GM12878 (cell line): ENCODE measurements around the gene C9orf72. TPM values are rescaled to one million over a fixed set of nuclear protein-coding genes. Genes with fewer than 3 reads are reported as not detected.

Source experiments
- ATAC-seq: fragments of 200-7000 bp; cut with Tn5 transposase; 3 replicates; pipeline ENCODE4 v1.9.1; 2020; ENCODE audit warnings: mild to moderate bottlenecking, moderate library complexity
- BruUV-seq: library from RNA; stranded (reverse); fragments of 400-500 nt; replicated peaks from 2 replicates; lab custom pipeline; 2021; lab: Mats Ljungman, UMichigan
- CTCF ChIA-PET: fragments of 300-600 bp; sonication (Branson Sonifier 250); formaldehyde crosslinking; extraction: SDS; loops from one replicate; lab custom pipeline; 2021; ENCODE audit warnings: inconsistent platforms; lab: Yijun Ruan, JAX
- POLR2A ChIA-PET: fragments of 350-600 bp; formaldehyde crosslinking; extraction: SDS; loops from one replicate; lab custom pipeline; 2021; ENCODE audit warnings: inconsistent platforms; lab: Charles Lee
- RAD21 ChIA-PET: fragments of 300-600 bp; sonication (Branson Sonifier 250); formaldehyde crosslinking; loops from one replicate; lab custom pipeline; 2023; ENCODE audit warnings: antibody characterized with exemption; ENCODE audit not compliant: unreplicated experiment; lab: Charles Lee
- SMC1A ChIA-PET: fragments of 300-600 bp; sonication (Branson Sonifier 250); formaldehyde crosslinking; loops from one replicate; lab custom pipeline; 2023; ENCODE audit not compliant: unreplicated experiment, uncharacterized antibody; lab: Charles Lee
- DNase-seq: peaks from one replicate; pipeline ENCODE4 v3.0.0-alpha.2; 2011; ENCODE audit warnings: low read depth, low spot score
- FAIRE-seq: peaks from 3 replicates; lab custom pipeline; 2011; peaks lifted over from hg19 to GRCh38; lab: Jason Lieb, UNC
- H2AFZ ChIP-seq: 2 replicates; pipeline ENCODE4 v1.6.0; 2011; ENCODE audit warnings: low read depth, low read length, control low read depth; ENCODE audit not compliant: control insufficient read depth
- H3K27ac ChIP-seq: 2 replicates; pipeline ENCODE4 v1.5.1; 2011; ENCODE audit warnings: control low read depth; ENCODE audit not compliant: control insufficient read depth, insufficient read depth
- H3K27me3 ChIP-seq, 2 experiments: replicated peaks in 1 of 2; 2 replicates each; pipeline versions ENCODE4 v1.6.0 to v1.6.1; 2011; ENCODE audit warnings: low read length in 1 of 2; ENCODE audit not compliant: control insufficient read depth in 2 of 2, insufficient read depth in 2 of 2
- H3K36me3 ChIP-seq, 2 experiments: 2 replicates each; pipeline ENCODE4 v1.5.1; 2011; ENCODE audit warnings: low read length in 1 of 2; ENCODE audit not compliant: control insufficient read depth in 2 of 2, insufficient read depth in 2 of 2
- H3K4me1 ChIP-seq: 2 replicates; pipeline ENCODE4 v1.6.1; 2011; ENCODE audit warnings: mild to moderate bottlenecking, low read length, moderate library complexity, mixed read lengths; ENCODE audit not compliant: control insufficient read depth, insufficient read depth
- H3K4me2 ChIP-seq: 2 replicates; pipeline ENCODE4 v1.6.0; 2011; ENCODE audit warnings: control low read depth; ENCODE audit not compliant: control insufficient read depth, insufficient read depth
- H3K4me3 ChIP-seq: fragments of 200-600 bp; sonication (generic); 2 replicates; pipeline ENCODE4 v1.5.1; 2016
- H3K79me2 ChIP-seq: 2 replicates; pipeline ENCODE4 v1.6.0; 2011; ENCODE audit warnings: low read length; ENCODE audit not compliant: control insufficient read depth, insufficient read depth
- H3K9ac ChIP-seq: 2 replicates; pipeline ENCODE4 v1.8.0; 2011; ENCODE audit warnings: low read length, control low read depth, mixed read lengths; ENCODE audit not compliant: control insufficient read depth, insufficient read depth
- H3K9me3 ChIP-seq: replicated peaks from 3 replicates; pipeline ENCODE4 v1.5.1; 2011; ENCODE audit warnings: mild to moderate bottlenecking, low read length; ENCODE audit not compliant: control insufficient read depth, insufficient read depth
- H4K20me1 ChIP-seq: 2 replicates; pipeline ENCODE4 v1.6.0; 2011; ENCODE audit not compliant: control insufficient read depth, insufficient read depth
- ATF7 ChIP-seq: fragments of 450-650 bp; IDR thresholded peaks from 2 replicates; pipeline ENCODE4 v1.6.1; 2016; ENCODE audit warnings: low read depth, mild to moderate bottlenecking
- E2F4 ChIP-seq: IDR thresholded peaks from 2 replicates; pipeline ENCODE4 v1.6.1; 2012; ENCODE audit warnings: low read depth, low read length, improper control_type of control experiment
- HCFC1 ChIP-seq: fragments of 150-350 bp; IDR thresholded peaks from 2 replicates; pipeline ENCODE4 v1.6.1; 2014; ENCODE audit warnings: low read length
- NRF1 ChIP-seq: conservative IDR thresholded peaks from 2 replicates; pipeline ENCODE4 v1.6.1; 2011; ENCODE audit warnings: mild to moderate bottlenecking, low read depth, low read length, improper control_type of control experiment
- RELB ChIP-seq: fragments of 450-650 bp; IDR thresholded peaks from 2 replicates; pipeline ENCODE4 v1.6.1; 2017; ENCODE audit warnings: low read depth, mild to moderate bottlenecking, moderate library complexity
- RUNX3 ChIP-seq: IDR thresholded peaks from 2 replicates; pipeline ENCODE4 v1.6.1; 2012; ENCODE audit warnings: low read length, inconsistent platforms
- SIN3A ChIP-seq: IDR thresholded peaks from 2 replicates; pipeline ENCODE4 v1.6.1; 2012; ENCODE audit warnings: low read depth, low read length, improper control_type of control experiment
- SMAD1 ChIP-seq: fragments of 450-650 bp; IDR thresholded peaks from 2 replicates; pipeline ENCODE4 v1.6.1; 2018; ENCODE audit warnings: mild to moderate bottlenecking, low read depth; ENCODE audit not compliant: partially characterized antibody
- STAT1 ChIP-seq: fragments of 450-650 bp; conservative IDR thresholded peaks from 2 replicates; pipeline ENCODE4 v1.6.1; 2014; ENCODE audit warnings: antibody characterized with exemption, mild to moderate bottlenecking
- WGBS: methylation state at CpG from one replicate; pipeline ENCODE4 v1.1.6; 2016; ENCODE audit warnings: low lambda C conversion rate; ENCODE audit not compliant: insufficient replicate concordance, insufficient coverage; ENCODE audit errors: missing lambda C conversion rate; 5-methylcytosine and 5-hydroxymethylcytosine counted together
- in situ Hi-C: fragments of 300-500 bp; cut with MboI; formaldehyde crosslinking; loops from 9 replicates; pipeline ENCODE4 v1.14.3; 2018; ENCODE audit warnings: mixed read lengths
- intact Hi-C: fragments of 100-400 bp; cut with micrococcal nuclease; formaldehyde crosslinking; loops from one replicate; pipeline ENCODE4 v1.14.2; 2022; ENCODE audit not compliant: unreplicated experiment
- polyA plus RNA-seq, 11 experiments: library from polyadenylated mRNA; depleted of rRNA in 4 of 11; unstranded in 6 of 11; stranded (reverse) in 5 of 11; fragments of >200 nt; fragmentation: Nextera tagmentation in 4 of 11; fragmentation: Illumina TruSeq in 1 of 11; extraction: Ambion mirVana in 4 of 11; extraction: Trizol in 1 of 11; gene quantifications; 1 replicate in 1 of 11; 2 replicates in 10 of 11; pipeline versions ENCODE4 v1.2.1 to v1.2.3, GENCODE V29; 2011 to 2016; ENCODE audit warnings: inconsistent platforms in 2 of 11, missing spikeins in 2 of 11, low read depth in 1 of 11
- total RNA-seq, 4 experiments: library from RNA; depleted of rRNA in 3 of 4; stranded (reverse); fragments of >200 nt in 3 of 4; fragmentation: Illumina TruSeq in 1 of 4; extraction: Trizol in 1 of 4; gene quantifications; 2 replicates each; pipeline versions ENCODE4 v1.2.1 to v1.2.3, GENCODE V29; 2013 to 2021

The C9orf72 gene
- total and polyA plus RNA-seq, 10 of the 15 experiments (the other 5 are each of a cell fraction or from before 2014, with no cell fraction given) = 4.8 to 9.0 (median 6.4) TPM

GRCh38 chr9:27599870-27600238 is 26.6 kb upstream of the C9orf72 start:
- H3K4me1 ChIP-seq = no peaks in the 10 kb centered on the region
- TF ChIP-seq RUNX3 (no peak), STAT1 (no peak), SMAD1 (no peak), ATF7 (no peak), SIN3A (no peak), NRF1 (no peak), RELB (no peak), E2F4 (no peak), HCFC1 (no peak)
- FAIRE-seq (no peak), ATAC-seq (no peak), DNase-seq (no peak)
- H3K79me2 ChIP-seq = no peaks in the 10 kb centered on the region
- no peaks in the 10 kb centered on the region for H4K20me1 ChIP-seq
- 24% methylated on average over 2 of the region's 2 CpGs for WGBS
- in situ Hi-C loops = no loop called here
- POLR2A ChIA-PET = interaction anchor here (0.7 kb wide), 1 partner anchor 10 kb away, joined by 9 read pairs; no protein-coding TSS in a partner anchor
- H2AFZ ChIP-seq = no peak overlapping the region
- H3K9me3 ChIP-seq = no peaks in the 10 kb centered on the region
- RAD21 ChIA-PET = interaction anchor here (1.3 kb wide), 1 partner anchor 13 kb away, joined by 3 read pairs; no protein-coding TSS in a partner anchor
- no peaks in the 10 kb centered on the region for H3K36me3 ChIP-seq
- SMC1A ChIA-PET = interaction anchor here (0.5 to 2.1 kb wide), 4 partner anchors 10 to 323 kb away, joined by 3 to 4 read pairs (median 3); no protein-coding TSS in a partner anchor
- BruUV-seq = no TSS peak
- no peak overlapping the region for H3K27ac ChIP-seq
- no peak overlapping the region for H3K4me3 ChIP-seq
- no peak overlapping the region for H3K4me2 ChIP-seq
- intact Hi-C loops = no loop called here
- H3K9ac ChIP-seq = no peak overlapping the region
- H3K27me3 ChIP-seq = no peaks in the 10 kb centered on the region
- CTCF ChIA-PET = interaction anchor here (1.0 to 1.5 kb wide), 2 partner anchors 10 to 267 kb away, joined by 3 to 5 read pairs; no protein-coding TSS in a partner anchor
